ENCODE measurements around the gene CCDC184. TPM values are rescaled to one million over a fixed set of nuclear protein-coding genes. Genes with fewer than 3 reads are reported as not detected.
"Not testable (repeated sequence)": the region's sequence is repeated elsewhere in the genome, so short reads cannot be mapped to it uniquely, and the experiment has no call there.

CCDC184 gene
- 1 to 10 TPM in 1 of 2 experiments, under 1 TPM in 1; 0.95 to 1.2 TPM for total RNA-seq

- CTCF ChIA-PET, result interaction anchor here (0.9 to 1.4 kb wide), 6 partner anchors 9 to 612 kb away, joined by 3 to 6 read pairs (median 4); partner anchors contain the start of gene ASB8
These were observed at the start of gene CCDC184 for GRCh38 chr12:48183091-48183875. CCDC184 (plus strand) TSS chr12:48183644; CDS start chr12:48184123, 479 bp downstream.

GRCh38 chr12:48135027-48135426 is 48.4 kb upstream of the CCDC184 start:
- POLR2A ChIA-PET, result no interaction called here

More at GRCh38 chr12:48183091-48183875, at the start of gene CCDC184:
- POLR2A ChIA-PET, result interaction anchor here (1.0 to 1.4 kb wide), 2 partner anchors 15 to 26 kb away, joined by 3 to 7 read pairs; partner anchors contain the start of gene ASB8

GRCh38 chr12:48142818-48143674 is 40.4 kb upstream of the CCDC184 start:
- ChIA-PET POLR2A (no interaction called here), CTCF (interaction anchor here (1.4 kb wide), 1 partner anchor 7 kb away, joined by 5 read pairs; no protein-coding TSS in a partner anchor)

More at GRCh38 chr12:48135027-48135426, 48.4 kb upstream of the CCDC184 start:
- CTCF ChIA-PET, result no interaction called here

GRCh38 chr12:48143898-48144297 is 39.5 kb upstream of the CCDC184 start:
- POLR2A ChIA-PET, result no interaction called here
- CTCF ChIA-PET, result no interaction called here

GRCh38 chr12:48145981-48146380 is 37.5 kb upstream of the CCDC184 start:
- ChIA-PET POLR2A (no interaction called here), CTCF (no interaction called here)

GRCh38 chr12:48151103-48151771 is 32.2 kb upstream of the CCDC184 start:
- ChIA-PET CTCF (interaction anchor here (0.9 to 2.2 kb wide), 2 partner anchors 32 to 188 kb away, joined by 4 read pairs; partner anchors contain the start of genes CCDC184 and TMEM106C), POLR2A (no interaction called here)

GRCh38 chr12:48155786-48156185 is 27.7 kb upstream of the CCDC184 start:
- POLR2A ChIA-PET, result not testable (repeated sequence)

GRCh38 chr12:48156652-48157017 is 26.8 kb upstream of the CCDC184 start:
- ChIA-PET CTCF (interaction anchor here (0.7 to 1.4 kb wide), 4 partner anchors 8 to 46 kb away, joined by 3 to 7 read pairs (median 4); no protein-coding TSS in a partner anchor), POLR2A (interaction anchor here (0.5 to 2.0 kb wide), 5 partner anchors 35 to 711 kb away, joined by 3 to 8 read pairs (median 6); partner anchors contain the start of gene SENP1)

More at GRCh38 chr12:48155786-48156185, 27.7 kb upstream of the CCDC184 start:
- CTCF ChIA-PET, result interaction anchor here (1.3 to 1.4 kb wide), 2 partner anchors 9 to 45 kb away, joined by 3 read pairs; no protein-coding TSS in a partner anchor

- POLR2A ChIA-PET, result interaction anchor here (0.5 to 2.0 kb wide), 10 partner anchors 26 to 710 kb away, joined by 3 to 8 read pairs (median 3); partner anchors contain the start of genes CCDC184 and SENP1
- CTCF ChIA-PET, result interaction anchor here (0.7 to 1.4 kb wide), 4 partner anchors 26 to 47 kb away, joined by 3 to 7 read pairs (median 4); partner anchors contain the start of gene CCDC184
These were observed 26.2 kb upstream of the CCDC184 start, which contains the start of gene ASB8 for GRCh38 chr12:48157018-48157888. ASB8 (minus strand) TSS chr12:48157515; CDS start chr12:48153496, 4,019 bp downstream.

GRCh38 chr12:48157889-48158370 is 25.5 kb upstream of the CCDC184 start:
- ChIA-PET POLR2A (interaction anchor here (0.6 to 2.0 kb wide), 5 partner anchors 27 to 58 kb away, joined by 3 to 7 read pairs (median 3); partner anchors contain the start of gene SENP1), CTCF (interaction anchor here (0.9 to 1.2 kb wide), 2 partner anchors 25 to 40 kb away, joined by 3 to 7 read pairs; partner anchors contain the start of gene CCDC184)

GRCh38 chr12:48160046-48160445 is 23.4 kb upstream of the CCDC184 start:
- POLR2A ChIA-PET, result no interaction called here
- CTCF ChIA-PET, result interaction anchor here (1.2 kb wide), 1 partner anchor 55 kb away, joined by 4 read pairs; the partner anchor contains the start of gene SENP1

- CTCF ChIA-PET, result interaction anchor here (1.2 kb wide), 1 partner anchor 55 kb away, joined by 4 read pairs; the partner anchor contains the start of gene SENP1
- POLR2A ChIA-PET, result no interaction called here
These were observed 22.6 kb upstream of the CCDC184 start for GRCh38 chr12:48160807-48161206.

GRCh38 chr12:48163150-48163747 is 20.2 kb upstream of the CCDC184 start:
- ChIA-PET CTCF (interaction anchor here (1.2 to 1.4 kb wide), 2 partner anchors 20 to 200 kb away, joined by 3 to 4 read pairs; partner anchors contain the start of genes CCDC184 and TMEM106C), POLR2A (no interaction called here)

GRCh38 chr12:48164451-48164850 is 19.0 kb upstream of the CCDC184 start:
- ChIA-PET CTCF (interaction anchor here (0.6 to 1.6 kb wide), 7 partner anchors 8 to 903 kb away, joined by 3 to 7 read pairs (median 3); partner anchors contain the start of gene TMEM106C), POLR2A (interaction anchor here (0.5 kb wide), 1 partner anchor 12 kb away, joined by 6 read pairs; no protein-coding TSS in a partner anchor)

GRCh38 chr12:48165089-48165981 is 18.1 kb upstream of the CCDC184 start:
- CTCF ChIA-PET, result interaction anchor here (0.6 to 1.6 kb wide), 8 partner anchors 9 to 902 kb away, joined by 3 to 7 read pairs (median 3); no protein-coding TSS in a partner anchor
- POLR2A ChIA-PET, result interaction anchor here (0.5 kb wide), 1 partner anchor 29 kb away, joined by 3 read pairs; no protein-coding TSS in a partner anchor

GRCh38 chr12:48169011-48169410 is 14.4 kb upstream of the CCDC184 start:
- POLR2A ChIA-PET, result no interaction called here

More at GRCh38 chr12:48169011-48169410, 14.4 kb upstream of the CCDC184 start:
- CTCF ChIA-PET, result no interaction called here
